ENCODE data around the gene ARL3.
A peak's percentile ranks its signal among the peaks of the same experiment; 100 is the strongest.

ARL3 gene

DNA sequence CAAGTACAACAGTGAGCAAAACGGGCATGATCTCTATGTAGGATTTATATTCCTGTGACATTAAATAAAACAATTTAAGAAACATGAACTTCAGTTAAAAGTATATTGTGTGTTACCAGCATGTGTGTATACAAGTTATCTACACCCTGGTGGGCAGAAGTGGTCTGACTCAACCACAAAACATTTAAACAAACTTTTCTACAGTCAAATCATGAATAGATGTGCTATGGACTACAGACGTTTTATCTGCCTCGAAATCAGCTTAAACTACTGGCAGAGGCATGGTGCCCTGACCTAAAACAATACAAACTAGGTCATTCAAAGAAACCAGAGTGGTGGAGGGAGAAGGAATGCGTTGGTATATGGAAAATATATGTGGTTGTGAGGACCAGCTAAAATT, 3.6 kb downstream of the ARL3 start:
- Histone ChIP-seq H3K79me1 (ENCODE audit: low read length) (peaks cover 11% of the 10 kb centered on the region), H2BK12ac (ENCODE audit: low read length) (no peak overlapping the region), H3K23ac (ENCODE audit: low read length) (no peak overlapping the region), H3K4ac (ENCODE audit: low read depth, low read length) (no peak overlapping the region), H3K9ac (ENCODE audit: low read length) (no peak overlapping the region), H3K79me2 (ENCODE audit: control insufficient read depth, insufficient read depth, low read length, poor library complexity) (peaks cover 6% of the 10 kb centered on the region), H4K12ac (ENCODE audit: low read depth, low read length) (no peak overlapping the region), H2AK5ac (ENCODE audit: low read length) (no peak overlapping the region), H3K14ac (ENCODE audit: low read length) (no peak overlapping the region), H4K91ac (ENCODE audit: low read depth, low read length) (no peak overlapping the region), H3K27ac (ENCODE audit: low read depth, low read length) (peak overlapping the region; percentile 33), H3K9me3 (ENCODE audit: insufficient read depth, low read depth, low read length) (no peaks in the 10 kb centered on the region), H3K18ac (ENCODE audit: low read length) (no peak overlapping the region), H3K27me3 (ENCODE audit: insufficient read depth, low read length) (no peaks in the 10 kb centered on the region), H2AFZ (ENCODE audit: insufficient read depth, low read length, poor library complexity) (no peak overlapping the region), H2BK5ac (ENCODE audit: low read depth, low read length, poor library complexity) (no peak overlapping the region), H3K4me3 (ENCODE audit: low read depth, low read length) (no peak overlapping the region), H4K8ac (ENCODE audit: low read depth, low read length) (no peak overlapping the region), H3K36me3 (ENCODE audit: control insufficient read depth in 1 of 2, insufficient read depth in 2 of 2, low read length in 2 of 2) (no peaks in the 10 kb centered on the region), H3K4me1 (ENCODE audit: control insufficient read depth in 1 of 2, insufficient read depth in 2 of 2, low read length in 2 of 2) (peaks cover 0 to 5% of the 10 kb centered on the region in 2 experiments), H3K4me2 (ENCODE audit: low read length) (peak overlapping the region; percentile 2), H2BK120ac (ENCODE audit: insufficient read depth, low read length, poor library complexity) (no peak overlapping the region)
- 100% methylated on average over 1 of the region's 4 CpGs for WGBS (ENCODE audit: extremely low coverage, insufficient coverage, insufficient read length)
- DNase-seq, result peak; percentile 30 to 75

DNA sequence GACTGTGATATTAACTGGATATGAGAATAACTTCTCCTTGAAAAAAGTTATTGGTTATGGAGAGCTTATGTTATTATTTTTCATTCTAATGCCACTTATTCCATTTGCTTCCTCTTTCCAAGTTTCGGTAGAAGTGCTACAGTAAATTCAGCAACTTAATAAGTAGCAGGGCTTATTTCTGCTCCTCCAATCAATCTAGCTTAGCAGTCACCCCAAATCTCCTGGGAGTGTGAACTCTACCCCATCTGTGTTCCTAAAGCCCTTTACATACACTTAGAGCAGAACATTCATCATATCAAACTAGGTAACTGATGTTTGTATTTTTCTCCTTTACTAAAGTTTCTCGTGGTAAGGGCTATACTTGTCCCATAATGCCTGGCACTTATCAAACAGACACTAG, 8.7 kb downstream of the ARL3 start:
- Histone ChIP-seq H3K4me1 (ENCODE audit: control insufficient read depth in 1 of 2, insufficient read depth in 2 of 2, low read length in 2 of 2) (no peaks in the 10 kb centered on the region), H2BK120ac (ENCODE audit: insufficient read depth, low read length, poor library complexity) (no peak overlapping the region), H3K27me3 (ENCODE audit: insufficient read depth, low read length) (no peaks in the 10 kb centered on the region), H3K9me3 (ENCODE audit: insufficient read depth, low read depth, low read length) (no peaks in the 10 kb centered on the region), H3K18ac (ENCODE audit: low read length) (no peak overlapping the region), H2AK5ac (ENCODE audit: low read length) (no peak overlapping the region), H3K79me2 (ENCODE audit: control insufficient read depth, insufficient read depth, low read length, poor library complexity) (no peaks in the 10 kb centered on the region), H3K4ac (ENCODE audit: low read depth, low read length) (no peak overlapping the region), H3K23ac (ENCODE audit: low read length) (no peak overlapping the region), H4K12ac (ENCODE audit: low read depth, low read length) (no peak overlapping the region), H3K4me2 (ENCODE audit: low read length) (no peak overlapping the region), H3K9ac (ENCODE audit: low read length) (no peak overlapping the region), H2AFZ (ENCODE audit: insufficient read depth, low read length, poor library complexity) (no peak overlapping the region), H3K36me3 (ENCODE audit: control insufficient read depth in 1 of 2, insufficient read depth in 2 of 2, low read length in 2 of 2) (peaks cover 2 to 4% of the 10 kb centered on the region in 2 experiments), H4K91ac (ENCODE audit: low read depth, low read length) (no peak overlapping the region), H3K27ac (ENCODE audit: low read depth, low read length) (no peak overlapping the region), H3K14ac (ENCODE audit: low read length) (no peak overlapping the region), H3K79me1 (ENCODE audit: low read length) (no peaks in the 10 kb centered on the region), H3K4me3 (ENCODE audit: low read depth, low read length) (no peak overlapping the region), H4K8ac (ENCODE audit: low read depth, low read length) (no peak overlapping the region), H2BK5ac (ENCODE audit: low read depth, low read length, poor library complexity) (no peak overlapping the region), H2BK12ac (ENCODE audit: low read length) (no peak overlapping the region)
- no CpG with 5 or more reads among the region's 2 CpGs for WGBS (ENCODE audit: extremely low coverage, insufficient coverage, insufficient read length)
- no peak for DNase-seq

DNA sequence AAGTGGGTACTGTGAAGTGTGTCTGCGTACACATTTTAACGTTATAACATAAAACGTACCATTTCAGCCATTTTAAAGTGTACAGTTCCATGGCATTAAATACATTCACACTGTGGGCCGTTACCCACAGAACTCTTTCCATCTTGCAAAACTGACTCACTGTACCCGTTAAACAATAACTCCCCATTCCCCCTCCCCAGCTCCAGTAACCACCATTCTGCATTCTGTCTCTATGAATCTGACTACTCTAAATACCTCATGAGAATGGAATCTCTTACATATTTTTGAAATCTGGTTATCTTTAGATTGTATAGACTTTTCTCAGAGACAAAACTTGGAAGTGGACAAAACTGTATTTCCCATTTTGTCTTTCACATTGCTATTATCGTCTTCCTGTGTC, 9.3 kb downstream of the ARL3 start:
- no peak overlapping the region for H3K18ac ChIP-seq (ENCODE audit: low read length)
- H2BK5ac ChIP-seq (ENCODE audit: low read depth, low read length, poor library complexity), result no peak overlapping the region
- no peak overlapping the region for H2BK12ac ChIP-seq (ENCODE audit: low read length)
- H3K4me1 ChIP-seq (ENCODE audit: control insufficient read depth in 1 of 2, insufficient read depth in 2 of 2, low read length in 2 of 2), result no peaks in the 10 kb centered on the region
- H4K12ac ChIP-seq (ENCODE audit: low read depth, low read length), result no peak overlapping the region
- no peak overlapping the region for H2AK5ac ChIP-seq (ENCODE audit: low read length)
- no peak overlapping the region for H3K23ac ChIP-seq (ENCODE audit: low read length)
- no peaks in the 10 kb centered on the region for H3K27me3 ChIP-seq (ENCODE audit: insufficient read depth, low read length)
- no peak overlapping the region for H4K91ac ChIP-seq (ENCODE audit: low read depth, low read length)
- peaks cover 2 to 4% of the 10 kb centered on the region in 2 experiments for H3K36me3 ChIP-seq (ENCODE audit: control insufficient read depth in 1 of 2, insufficient read depth in 2 of 2, low read length in 2 of 2)
- H3K9me3 ChIP-seq (ENCODE audit: insufficient read depth, low read depth, low read length), result no peaks in the 10 kb centered on the region
- H3K14ac ChIP-seq (ENCODE audit: low read length), result no peak overlapping the region
- H3K4me3 ChIP-seq (ENCODE audit: low read depth, low read length), result no peak overlapping the region
- no peak overlapping the region for H3K9ac ChIP-seq (ENCODE audit: low read length)
- no CpG with 5 or more reads among the region's 6 CpGs for WGBS (ENCODE audit: extremely low coverage, insufficient coverage, insufficient read length)
- no peaks in the 10 kb centered on the region for H3K79me1 ChIP-seq (ENCODE audit: low read length)
- H3K4me2 ChIP-seq (ENCODE audit: low read length), result no peak overlapping the region
- H4K8ac ChIP-seq (ENCODE audit: low read depth, low read length), result no peak overlapping the region
- DNase-seq, result peak in 1 of 2 donors; percentile 26
- H2AFZ ChIP-seq (ENCODE audit: insufficient read depth, low read length, poor library complexity), result no peak overlapping the region
- H3K4ac ChIP-seq (ENCODE audit: low read depth, low read length), result no peak overlapping the region
- no peak overlapping the region for H3K27ac ChIP-seq (ENCODE audit: low read depth, low read length)
- H3K79me2 ChIP-seq (ENCODE audit: control insufficient read depth, insufficient read depth, low read length, poor library complexity), result no peaks in the 10 kb centered on the region
- H2BK120ac ChIP-seq (ENCODE audit: insufficient read depth, low read length, poor library complexity), result no peak overlapping the region

DNA sequence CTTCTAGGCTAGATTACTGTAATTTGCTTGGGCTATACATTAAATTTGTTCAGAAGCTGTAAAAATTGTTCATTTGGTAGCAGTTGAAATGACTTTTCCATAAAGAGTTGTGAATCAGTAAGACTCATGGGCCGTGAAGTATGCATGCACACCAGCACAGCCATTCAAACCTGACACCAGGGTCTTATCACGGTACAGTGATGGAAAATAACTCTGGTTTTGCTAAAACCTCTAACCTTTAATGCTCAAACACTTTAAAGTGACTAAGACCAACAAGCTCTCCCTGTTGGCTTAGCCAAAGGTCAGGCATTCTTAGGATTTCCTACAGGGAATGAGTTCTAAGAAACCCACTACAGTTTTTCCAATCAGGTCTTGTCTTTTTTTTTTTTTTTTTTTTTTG, 11.5 kb downstream of the ARL3 start:
- no peaks in the 10 kb centered on the region for H3K9me3 ChIP-seq (ENCODE audit: insufficient read depth, low read depth, low read length)
- no peak overlapping the region for H2BK120ac ChIP-seq (ENCODE audit: insufficient read depth, low read length, poor library complexity)
- H4K12ac ChIP-seq (ENCODE audit: low read depth, low read length), result no peak overlapping the region
- WGBS (ENCODE audit: extremely low coverage, insufficient coverage, insufficient read length), result no CpG with 5 or more reads among the region's 2 CpGs
- DNase-seq, result no peak
- no peak overlapping the region for H3K14ac ChIP-seq (ENCODE audit: low read length)
- H3K4ac ChIP-seq (ENCODE audit: low read depth, low read length), result no peak overlapping the region
- no peaks in the 10 kb centered on the region for H3K27me3 ChIP-seq (ENCODE audit: insufficient read depth, low read length)
- no peak overlapping the region for H4K91ac ChIP-seq (ENCODE audit: low read depth, low read length)
- H3K4me3 ChIP-seq (ENCODE audit: low read depth, low read length), result no peak overlapping the region
- H3K27ac ChIP-seq (ENCODE audit: low read depth, low read length), result no peak overlapping the region
- H3K4me1 ChIP-seq (ENCODE audit: control insufficient read depth in 1 of 2, insufficient read depth in 2 of 2, low read length in 2 of 2), result no peaks in the 10 kb centered on the region
- H3K4me2 ChIP-seq (ENCODE audit: low read length), result no peak overlapping the region
- H2BK12ac ChIP-seq (ENCODE audit: low read length), result no peak overlapping the region
- H3K79me1 ChIP-seq (ENCODE audit: low read length), result no peaks in the 10 kb centered on the region
- peaks cover 2 to 4% of the 10 kb centered on the region in 2 experiments for H3K36me3 ChIP-seq (ENCODE audit: control insufficient read depth in 1 of 2, insufficient read depth in 2 of 2, low read length in 2 of 2)
- H2AK5ac ChIP-seq (ENCODE audit: low read length), result no peak overlapping the region
- H2BK5ac ChIP-seq (ENCODE audit: low read depth, low read length, poor library complexity), result no peak overlapping the region
- no peak overlapping the region for H3K18ac ChIP-seq (ENCODE audit: low read length)
- H3K23ac ChIP-seq (ENCODE audit: low read length), result no peak overlapping the region
- no peaks in the 10 kb centered on the region for H3K79me2 ChIP-seq (ENCODE audit: control insufficient read depth, insufficient read depth, low read length, poor library complexity)
- no peak overlapping the region for H4K8ac ChIP-seq (ENCODE audit: low read depth, low read length)
- no peak overlapping the region for H2AFZ ChIP-seq (ENCODE audit: insufficient read depth, low read length, poor library complexity)
- H3K9ac ChIP-seq (ENCODE audit: low read length), result no peak overlapping the region

Data from trophoblast cell (in vitro differentiated cells and primary cell).